ENCODE data around the gene TMEM120A.

- TF ChIP-seq, protein P1, sequence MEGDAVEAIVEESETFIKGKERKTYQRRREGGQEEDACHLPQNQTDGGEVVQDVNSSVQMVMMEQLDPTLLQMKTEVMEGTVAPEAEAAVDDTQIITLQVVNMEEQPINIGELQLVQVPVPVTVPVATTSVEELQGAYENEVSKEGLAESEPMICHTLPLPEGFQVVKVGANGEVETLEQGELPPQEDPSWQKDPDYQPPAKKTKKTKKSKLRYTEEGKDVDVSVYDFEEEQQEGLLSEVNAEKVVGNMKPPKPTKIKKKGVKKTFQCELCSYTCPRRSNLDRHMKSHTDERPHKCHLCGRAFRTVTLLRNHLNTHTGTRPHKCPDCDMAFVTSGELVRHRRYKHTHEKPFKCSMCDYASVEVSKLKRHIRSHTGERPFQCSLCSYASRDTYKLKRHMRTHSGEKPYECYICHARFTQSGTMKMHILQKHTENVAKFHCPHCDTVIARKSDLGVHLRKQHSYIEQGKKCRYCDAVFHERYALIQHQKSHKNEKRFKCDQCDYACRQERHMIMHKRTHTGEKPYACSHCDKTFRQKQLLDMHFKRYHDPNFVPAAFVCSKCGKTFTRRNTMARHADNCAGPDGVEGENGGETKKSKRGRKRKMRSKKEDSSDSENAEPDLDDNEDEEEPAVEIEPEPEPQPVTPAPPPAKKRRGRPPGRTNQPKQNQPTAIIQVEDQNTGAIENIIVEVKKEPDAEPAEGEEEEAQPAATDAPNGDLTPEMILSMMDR (IDR thresholded peaks at IDR 0.05; ENCODE audit: low read length) = no peak
- no peak for TF ChIP-seq EZH2 (IDR thresholded peaks at IDR 0.05; ENCODE audit: borderline replicate concordance, low read length)
Observed at GRCh38 chr7:75955331-75955955, 39.0 kb downstream of the TMEM120A start.

Data from OCI-LY1 (cell line).